ENCODE measurements around the gene FBXL14.

Gene FBXL14

DNA sequence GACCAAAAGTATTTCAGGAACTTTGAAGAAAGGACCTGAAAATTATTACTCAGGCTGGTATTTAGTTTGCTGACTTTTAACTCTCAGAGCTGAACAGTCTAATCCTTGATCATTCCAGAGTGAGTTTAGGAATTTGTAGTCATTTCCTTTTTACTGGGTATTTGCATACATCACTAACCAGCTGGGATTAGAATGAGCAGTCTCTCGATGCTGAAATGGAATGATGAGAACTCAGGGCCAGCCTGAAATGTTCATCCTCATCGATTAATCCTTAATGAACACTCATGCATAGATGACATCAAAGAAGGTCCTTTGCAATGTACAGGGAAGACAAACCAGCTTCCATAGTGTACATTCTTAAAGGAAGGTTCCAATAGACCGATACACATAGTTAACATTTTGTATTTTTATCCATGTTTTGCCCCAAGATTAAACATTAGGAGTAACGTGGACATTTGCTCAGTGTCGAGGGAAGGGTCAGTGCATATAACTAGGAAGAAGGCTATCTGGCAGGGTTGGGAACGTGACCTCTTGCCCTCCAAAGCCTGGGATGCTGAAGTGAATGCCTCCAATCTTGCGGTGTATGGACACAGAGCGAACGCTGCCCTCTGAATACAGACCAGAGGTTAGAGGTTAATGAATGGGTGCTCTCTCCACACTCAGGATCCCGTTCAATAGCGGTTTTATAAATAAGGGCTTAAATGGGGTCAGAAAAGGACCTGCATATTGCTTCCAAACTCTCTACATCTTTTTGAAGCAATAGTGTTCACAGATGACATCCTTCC lies 14.5 kb downstream of the FBXL14 start:
- no peak for TF ChIP-seq GATA1 (IDR thresholded peaks at IDR 0.05; ENCODE audit: low read depth, low read length)
- TF ChIP-seq POLR2A (IDR thresholded peaks at IDR 0.05; ENCODE audit: low read length), result no peak
- no peak for DNase-seq

DNA sequence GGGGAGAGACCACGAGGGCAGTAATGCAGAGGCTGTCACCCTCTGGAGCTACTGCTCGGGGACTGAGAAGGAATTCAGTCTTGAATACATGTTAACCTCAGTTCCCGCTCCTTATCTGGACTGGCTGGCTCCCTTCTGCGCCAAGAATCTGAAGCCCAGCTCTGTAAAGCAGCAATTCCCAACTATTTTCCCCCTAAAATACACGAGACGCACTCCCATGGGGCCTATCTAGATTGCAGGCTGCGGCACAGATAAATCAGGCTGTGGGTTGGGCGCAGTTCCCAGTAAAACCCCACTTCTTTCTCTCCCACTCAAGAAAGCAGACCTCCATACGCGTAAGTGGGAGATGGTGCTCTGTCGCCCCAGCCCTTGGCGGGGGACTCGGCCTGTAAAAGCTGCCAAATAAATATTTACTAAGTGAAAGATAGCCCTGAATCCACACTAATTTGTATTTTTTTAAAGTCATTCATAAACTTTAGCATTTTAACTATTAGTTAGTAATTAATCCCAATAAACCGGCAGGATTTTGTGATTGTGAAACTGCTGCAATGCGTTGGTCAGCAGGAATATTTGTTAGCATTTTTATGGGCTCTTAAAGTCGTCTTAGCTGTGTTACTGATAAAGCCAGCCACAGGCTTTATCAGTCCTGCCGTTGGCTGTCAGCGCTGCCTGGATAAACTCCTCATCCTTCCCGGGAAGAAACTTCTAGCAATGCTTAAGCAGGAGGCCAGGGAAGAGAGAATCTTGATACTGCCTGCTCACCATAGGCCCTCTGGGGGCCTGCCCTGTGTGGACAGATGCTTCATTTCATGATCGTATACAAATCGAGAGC lies 17.8 kb downstream of the FBXL14 start:
- no peak for TF ChIP-seq GATA1 (IDR thresholded peaks at IDR 0.05; ENCODE audit: low read depth, low read length)
- no peak for TF ChIP-seq POLR2A (IDR thresholded peaks at IDR 0.05; ENCODE audit: low read length)
- peak; percentile 45 to 46 for DNase-seq

DNA sequence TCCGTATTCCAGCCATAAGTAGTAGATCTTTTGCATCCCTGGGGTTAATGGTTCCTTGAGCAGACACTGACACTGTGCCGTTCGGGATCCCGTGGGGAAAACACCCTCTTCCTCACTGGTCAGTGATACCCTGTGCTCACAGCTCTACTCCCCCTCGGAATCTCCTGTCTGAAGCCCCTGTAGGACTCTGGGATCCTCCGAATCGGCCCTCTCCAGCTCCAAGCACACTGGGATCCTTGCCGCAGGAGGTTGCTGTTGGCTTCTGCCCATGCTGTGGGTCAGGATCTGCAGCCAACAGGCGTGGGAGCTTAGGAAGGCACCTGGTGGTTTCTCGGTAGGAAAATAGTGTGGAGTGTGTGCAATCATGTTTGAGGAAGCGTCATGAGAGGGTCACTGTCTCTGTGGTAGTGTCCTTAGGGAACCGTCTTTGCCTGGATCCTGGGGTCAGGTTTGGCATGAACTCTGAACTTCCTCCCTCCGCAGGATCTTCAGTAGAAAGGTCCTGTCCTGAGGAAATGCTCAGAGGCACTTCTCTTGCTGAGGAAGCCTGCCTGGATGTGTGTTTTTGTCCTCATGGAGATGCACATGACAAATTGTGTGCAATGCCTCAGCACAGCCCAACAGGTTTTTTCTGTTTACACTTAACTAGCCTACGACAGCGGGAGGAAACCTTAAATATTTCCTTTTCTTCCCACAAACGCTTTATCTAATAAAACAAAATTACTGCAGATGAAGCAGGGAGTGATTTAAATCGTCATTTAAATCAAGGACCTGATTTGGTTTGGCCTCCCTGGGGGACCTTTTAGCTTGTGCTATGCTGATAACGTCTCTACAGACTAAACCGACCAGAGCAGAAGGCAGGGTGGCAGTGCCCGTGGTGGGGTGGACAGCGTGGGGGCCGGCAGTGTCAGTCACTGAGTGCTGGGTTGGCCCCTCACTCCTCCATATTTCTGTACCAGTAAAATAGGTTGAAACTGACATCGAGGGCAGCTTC lies 18.7 kb downstream of the FBXL14 start:
- DNase-seq, result peak; percentile 34 to 41

DNA sequence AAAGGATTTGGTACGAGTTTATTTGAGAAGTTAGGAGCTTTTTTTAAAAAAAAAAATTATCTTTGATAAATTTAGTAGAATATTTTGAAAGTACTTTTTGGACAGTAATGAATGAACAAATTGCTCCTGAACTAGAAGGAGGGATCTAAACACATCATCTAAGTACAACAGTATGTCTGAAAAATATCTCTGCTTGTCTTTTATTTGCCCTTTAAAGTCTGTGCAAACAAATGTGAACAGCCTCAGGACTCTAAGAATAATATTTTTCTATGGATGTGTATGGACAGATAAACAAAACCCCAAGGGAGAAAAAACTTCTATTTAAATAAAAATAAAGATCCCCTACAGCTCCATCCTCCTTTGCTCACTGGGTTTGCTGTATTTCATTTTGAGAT lies 19.5 kb downstream of the FBXL14 start:
- no peak for DNase-seq
- TF ChIP-seq POLR2A (IDR thresholded peaks at IDR 0.05; ENCODE audit: low read length) (no peak), GATA1 (IDR thresholded peaks at IDR 0.05; ENCODE audit: low read depth, low read length) (no peak)

More for the DNA sequence above, 18.7 kb downstream of the FBXL14 start:
- TF ChIP-seq POLR2A (IDR thresholded peaks at IDR 0.05; ENCODE audit: low read length), result no peak
- TF ChIP-seq GATA1 (IDR thresholded peaks at IDR 0.05; ENCODE audit: low read depth, low read length), result no peak

DNA sequence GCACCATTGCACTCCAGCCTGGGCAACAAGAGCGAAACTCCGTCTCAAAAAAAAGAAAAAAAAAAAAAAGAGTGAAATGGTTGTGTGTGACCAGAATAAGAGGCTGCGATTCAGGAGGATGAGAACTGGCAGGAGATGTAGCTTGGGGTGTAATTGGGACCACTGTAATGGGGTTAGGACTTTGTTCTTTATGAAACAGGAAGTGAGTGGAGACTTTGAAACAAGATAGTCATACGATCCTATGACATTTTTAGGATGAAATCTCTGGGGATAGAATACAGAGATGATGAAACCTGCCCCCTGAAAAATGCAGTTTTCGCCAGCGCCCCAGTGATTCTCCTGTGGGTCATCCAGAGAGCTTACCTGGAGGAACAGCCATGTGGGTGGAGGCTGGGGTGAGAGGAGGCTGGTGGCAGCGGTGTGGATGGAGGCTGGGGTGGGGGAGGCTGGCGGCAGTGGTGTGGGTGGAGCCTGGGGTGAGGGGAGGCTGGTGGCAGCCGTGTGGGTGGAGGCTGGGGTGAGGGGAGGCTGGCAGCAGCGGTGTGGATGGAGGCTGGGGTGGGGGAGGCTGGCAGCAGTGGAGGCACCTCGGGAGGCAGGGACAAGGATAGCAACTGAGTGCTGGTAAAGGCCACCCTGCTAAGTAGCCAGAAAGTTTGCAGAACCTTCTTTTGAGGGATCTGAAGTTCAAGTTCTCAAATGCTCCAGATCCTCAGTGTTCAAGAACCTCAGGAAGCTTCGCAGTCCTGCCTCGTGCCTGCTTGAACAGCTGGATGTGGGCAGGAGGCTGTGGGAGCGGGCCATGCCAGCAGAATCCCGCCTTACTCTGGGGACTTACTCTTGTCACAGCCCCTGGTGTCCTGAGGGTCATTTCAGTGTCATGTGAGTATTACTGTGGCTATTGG lies 20.2 kb downstream of the FBXL14 start:
- peak in 1 of 2 experiments; percentile 14 for DNase-seq
- TF ChIP-seq GATA1 (IDR thresholded peaks at IDR 0.05; ENCODE audit: low read depth, low read length), result no peak
- TF ChIP-seq POLR2A (IDR thresholded peaks at IDR 0.05; ENCODE audit: low read length), result no peak

DNA sequence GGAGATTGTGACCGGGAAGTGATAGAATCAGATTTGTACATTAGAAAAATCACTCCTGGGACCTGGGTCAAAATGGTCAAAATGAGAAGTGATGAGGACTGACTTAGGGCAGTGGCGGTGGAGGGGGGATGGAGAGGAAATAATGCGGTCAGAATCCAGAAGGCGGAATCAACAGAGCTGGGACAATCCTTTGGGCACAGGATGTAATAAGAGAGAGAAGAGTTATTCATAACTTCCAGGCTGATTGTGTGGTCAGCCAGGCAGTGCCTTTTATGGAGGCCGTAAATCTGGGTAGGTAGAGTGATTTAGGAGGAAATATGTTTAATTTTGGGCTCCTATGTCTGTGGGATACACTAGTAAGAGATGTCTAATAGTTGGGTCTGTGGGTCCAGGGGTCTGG lies 21.6 kb downstream of the FBXL14 start:
- no peak for TF ChIP-seq POLR2A (IDR thresholded peaks at IDR 0.05; ENCODE audit: low read length)
- TF ChIP-seq GATA1 (IDR thresholded peaks at IDR 0.05; ENCODE audit: low read depth, low read length), result no peak
- no peak for DNase-seq

DNA sequence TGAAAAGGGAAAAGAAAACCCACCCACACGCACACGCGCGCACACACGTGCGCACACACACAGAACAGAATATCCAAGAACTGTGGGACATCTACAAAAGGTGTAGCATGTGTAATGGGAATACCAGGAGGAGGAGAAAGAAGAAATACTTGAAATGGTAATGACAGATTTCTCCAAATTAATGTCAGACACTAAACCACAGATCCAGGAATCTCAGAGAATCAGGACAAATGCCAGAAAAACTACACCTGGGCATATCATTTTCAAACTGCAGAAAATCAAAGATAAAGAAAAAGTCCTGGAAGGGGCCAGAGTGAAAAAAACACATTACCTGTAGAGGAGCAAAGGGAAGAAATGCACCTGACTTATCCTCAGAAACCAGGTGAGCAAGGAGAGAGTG lies 26.5 kb downstream of the FBXL14 start:
- DNase-seq, result no peak
- TF ChIP-seq POLR2A (IDR thresholded peaks at IDR 0.05; ENCODE audit: low read length), result no peak
- TF ChIP-seq GATA1 (IDR thresholded peaks at IDR 0.05; ENCODE audit: low read depth, low read length), result no peak

DNA sequence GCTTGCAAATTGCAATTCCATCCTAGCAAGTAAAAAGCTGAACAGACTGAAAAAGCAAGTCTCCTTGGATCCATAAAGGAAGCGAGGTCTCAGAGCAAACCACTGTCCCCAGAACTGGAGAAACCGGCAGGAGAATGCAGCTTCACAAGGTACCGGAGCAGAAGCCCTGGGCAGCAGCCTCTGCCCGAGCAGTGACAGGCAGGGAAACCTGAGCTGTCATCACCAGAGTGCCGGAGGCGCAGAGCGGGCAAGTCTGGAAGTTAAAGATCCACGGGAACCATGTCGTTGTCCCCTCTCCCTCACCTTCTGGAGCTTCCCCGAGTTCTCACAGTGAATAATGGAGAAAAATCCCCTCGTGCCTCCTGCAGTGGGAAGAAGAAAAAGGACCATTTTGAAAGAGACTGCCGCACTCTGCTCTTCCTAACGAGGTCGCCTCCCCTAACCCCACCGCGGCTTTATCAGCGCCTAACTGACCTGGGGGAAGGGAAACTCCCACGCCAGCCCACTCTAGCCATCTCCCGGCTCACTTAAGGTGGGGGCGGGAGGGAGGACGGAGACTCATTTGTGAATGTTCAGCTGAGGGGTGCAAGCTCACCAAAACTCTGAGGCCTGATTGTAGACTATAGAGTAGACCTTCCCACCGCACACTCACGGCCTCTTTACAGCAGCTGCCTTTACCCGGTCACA lies 27.8 kb downstream of the FBXL14 start:
- DNase-seq, result peak in 1 of 2 experiments; percentile 26
- TF ChIP-seq POLR2A (IDR thresholded peaks at IDR 0.05; ENCODE audit: low read length), result no peak
- no peak for TF ChIP-seq GATA1 (IDR thresholded peaks at IDR 0.05; ENCODE audit: low read depth, low read length)

DNA sequence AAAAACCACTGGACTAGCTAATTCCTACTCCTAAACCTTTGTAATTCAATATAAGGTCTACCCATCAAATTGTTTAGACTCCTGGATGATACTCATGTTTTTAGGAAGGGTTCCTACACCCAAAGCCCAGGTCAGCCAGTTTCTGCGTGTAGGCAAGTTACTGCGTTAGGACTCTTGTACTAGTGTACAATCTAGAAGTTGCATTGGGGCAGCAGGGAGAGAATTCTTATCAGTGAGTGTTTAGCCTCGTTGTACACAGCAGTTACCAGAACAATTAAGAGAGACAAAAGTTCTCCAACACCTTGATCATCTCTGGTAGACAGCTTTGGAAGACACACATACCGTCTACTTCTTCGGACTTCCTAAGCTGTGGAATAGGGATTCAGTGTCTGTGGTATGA lies 29.2 kb downstream of the FBXL14 start:
- peak in 1 of 2 experiments; percentile 34 for DNase-seq
- no peak for TF ChIP-seq GATA1 (IDR thresholded peaks at IDR 0.05; ENCODE audit: low read depth, low read length)

DNA sequence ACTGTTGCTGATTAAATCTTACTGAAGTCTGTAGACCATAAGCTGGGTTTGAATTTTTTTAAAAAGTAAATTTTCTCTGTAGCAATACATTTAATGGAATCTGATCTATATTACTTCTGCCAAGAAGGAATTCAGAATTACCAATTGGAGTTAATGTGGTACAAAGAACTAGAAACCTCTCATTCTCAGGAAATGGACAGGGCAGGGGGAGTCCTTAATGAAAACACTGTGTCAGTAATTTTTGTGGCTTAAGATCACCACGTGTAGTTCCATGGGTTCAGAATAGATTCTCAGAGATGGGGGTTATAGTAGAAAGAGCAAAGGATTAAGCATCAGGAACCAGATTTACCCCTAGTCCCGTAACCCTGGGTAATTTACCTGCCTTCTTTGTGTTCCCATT lies 30.3 kb downstream of the FBXL14 start:
- no peak for DNase-seq

DNA sequence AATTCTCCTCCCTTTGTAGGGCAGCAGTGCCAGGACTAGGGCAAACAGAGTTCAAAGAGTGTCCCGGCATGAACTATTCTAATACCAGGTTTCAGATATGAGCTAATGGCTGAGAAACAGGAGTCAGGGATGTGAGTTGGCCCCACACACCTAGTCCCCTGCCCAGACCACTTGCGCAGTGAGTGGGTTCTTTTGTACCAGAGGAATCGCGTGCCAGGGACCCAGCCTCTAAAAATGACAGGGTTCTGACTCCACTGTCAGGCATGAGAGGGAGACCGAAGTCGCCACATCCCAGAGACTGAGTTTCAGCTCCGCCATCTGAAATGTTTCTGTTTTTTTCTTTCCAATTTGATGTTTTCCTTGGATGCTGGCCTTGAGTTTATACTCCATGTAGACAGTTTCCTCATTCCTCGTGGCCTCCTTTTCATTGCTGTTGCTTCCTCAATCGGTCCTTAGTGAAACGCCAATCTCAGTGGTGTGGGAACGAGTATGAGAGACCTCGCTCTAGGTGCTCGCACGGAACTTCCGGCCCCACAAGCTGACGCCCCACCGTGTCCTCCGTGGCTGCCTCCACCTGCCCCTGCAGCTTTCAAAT lies 31.5 kb downstream of the FBXL14 start:
- TF ChIP-seq GATA1 (IDR thresholded peaks at IDR 0.05; ENCODE audit: low read depth, low read length), result no peak
- TF ChIP-seq POLR2A (IDR thresholded peaks at IDR 0.05; ENCODE audit: low read length), result no peak
- DNase-seq, result no peak

More for the DNA sequence above, 30.3 kb downstream of the FBXL14 start:
- no peak for TF ChIP-seq GATA1 (IDR thresholded peaks at IDR 0.05; ENCODE audit: low read depth, low read length)
- no peak for TF ChIP-seq POLR2A (IDR thresholded peaks at IDR 0.05; ENCODE audit: low read length)

DNA sequence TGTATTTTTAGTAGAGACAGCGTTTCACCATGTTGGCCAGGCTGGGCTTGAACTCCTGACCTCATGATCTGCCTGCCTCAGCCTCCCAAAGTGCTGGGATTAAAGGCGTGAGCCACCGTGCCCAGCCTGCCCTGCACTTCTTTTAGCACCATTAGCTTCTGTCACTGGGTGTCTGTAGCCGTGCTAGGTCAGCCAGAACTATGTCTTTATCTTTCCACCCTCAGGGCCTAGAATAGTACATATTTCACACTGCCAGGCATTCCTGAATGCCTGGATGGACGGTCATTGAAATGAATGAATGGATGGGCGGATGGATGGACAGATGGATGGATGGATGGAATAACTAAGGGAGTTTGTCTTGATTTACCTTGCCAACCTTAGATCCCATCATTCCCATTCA lies 33.7 kb downstream of the FBXL14 start:
- no peak for DNase-seq
- TF ChIP-seq GATA1 (IDR thresholded peaks at IDR 0.05; ENCODE audit: low read depth, low read length) (no peak), POLR2A (IDR thresholded peaks at IDR 0.05; ENCODE audit: low read length) (no peak)
